Vagina (tissue), 2 donors: ENCODE data around the gene GIGYF1. TPM values are rescaled to one million over a fixed set of nuclear protein-coding genes. Genes with fewer than 3 reads are reported as not detected.

Experiments
- DNase-seq, 2 donors: peaks; one replicate each; pipeline ENCODE4 v3.0.0-alpha.2; 2017; ENCODE audit errors: extremely low spot score in 2 of 2
- H3K27ac ChIP-seq: fragments of 200-600 bp; sonication (generic); one replicate; pipeline ENCODE4 v1.5.1; 2019
- H3K27me3 ChIP-seq: fragments of 200-600 bp; sonication (generic); one replicate; pipeline ENCODE4 v1.5.1; 2019
- H3K36me3 ChIP-seq, 2 donors: fragments of 200-600 bp; sonication (generic); one replicate each; pipeline ENCODE4 v1.5.1; 2017 to 2019
- H3K4me1 ChIP-seq: fragments of 200-600 bp; sonication (generic); one replicate; pipeline ENCODE4 v1.5.1; 2019
- H3K4me3 ChIP-seq, 2 donors: fragments of 200-600 bp; sonication (generic); 1 replicate in 1 of 2; 2 replicates in 1 of 2; pipeline ENCODE4 v1.5.1; 2016 to 2019
- H3K9me3 ChIP-seq: fragments of 200-600 bp; sonication (generic); one replicate; pipeline ENCODE4 v1.5.1; 2019
- POLR2A ChIP-seq, 2 donors: fragments of 450-650 bp; IDR thresholded peaks; one replicate each; pipeline ENCODE4 v1.6.1; 2017; ENCODE audit warnings: antibody characterized with exemption in 2 of 2, mild to moderate bottlenecking in 2 of 2, moderate library complexity in 2 of 2
- POLR2AphosphoS5 ChIP-seq, 2 donors: sonication (generic); formaldehyde crosslinking; IDR thresholded peaks; one replicate each; pipeline ENCODE4 v1.9.0; 2017; ENCODE audit warnings: antibody characterized with exemption in 2 of 2, mild to moderate bottlenecking in 2 of 2, low read depth in 1 of 2; ENCODE audit not compliant: insufficient read depth in 1 of 2
- intact Hi-C: fragments of 100-400 bp; cut with DNase I; formaldehyde crosslinking; loops from one replicate; pipeline ENCODE4 v1.15.1; 2023
- total RNA-seq: library from RNA; depleted of rRNA; stranded (reverse); fragments of >200 nt; gene quantifications from one replicate; pipeline ENCODE4 v1.2.3, GENCODE V29; 2016
- TF ChIP-seq, protein P1 (sequence below), 3 experiments: fragments of 450-650 bp in 2 of 3; fragments of 200-600 bp in 1 of 3; sonication (generic) in 1 of 3; IDR thresholded peaks; one replicate each; pipeline ENCODE4 v1.5.1; 2017 to 2019; ENCODE audit warnings: antibody characterized with exemption in 3 of 3, mild to moderate bottlenecking in 2 of 3, moderate library complexity in 2 of 3

Gene GIGYF1
- total RNA-seq, 1 donor from 2014 or later: 20.6 TPM

DNA sequence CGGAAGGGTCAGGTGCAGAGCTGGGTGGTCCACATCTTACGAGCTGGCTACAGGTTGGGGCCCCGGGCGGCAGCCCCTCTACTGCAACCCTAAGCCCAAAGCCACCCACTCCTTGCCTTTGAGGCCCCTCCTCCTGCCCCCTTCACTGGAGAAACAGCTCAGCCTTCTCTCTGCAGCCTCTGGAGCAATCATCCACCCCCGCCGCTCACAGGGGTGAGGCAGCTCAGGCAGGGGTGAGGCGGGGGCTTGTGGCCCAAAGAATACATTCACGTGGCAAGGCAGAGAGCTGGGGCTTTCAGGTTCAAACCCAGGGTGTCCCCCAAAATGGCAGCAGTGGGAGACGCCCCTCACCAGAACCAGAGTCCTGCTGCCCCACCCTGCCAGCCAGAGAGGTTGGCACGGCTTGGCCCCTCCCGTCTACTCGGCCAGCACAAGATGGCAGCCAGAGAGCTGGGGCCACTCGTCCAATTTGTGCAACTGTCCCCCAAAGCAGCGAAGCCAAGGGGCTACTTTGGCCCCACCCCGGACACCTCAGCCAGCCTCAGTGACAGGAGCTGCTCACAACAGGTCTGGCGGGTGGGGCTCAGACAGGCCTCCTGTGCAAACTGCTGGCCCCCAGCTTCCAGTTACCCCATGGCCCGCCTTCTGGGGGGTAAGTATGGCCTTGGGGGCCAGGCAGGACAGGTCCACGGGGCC is 13.3 kb downstream of the GIGYF1 start:
- Histone ChIP-seq H3K4me1 (peaks cover 41% of the 10 kb centered on the region), H3K27ac (peak overlapping the region; percentile 56), H3K36me3 (peaks cover 3 to 76% of the 10 kb centered on the region in 2 donors), H3K27me3 (no peaks in the 10 kb centered on the region), H3K9me3 (no peaks in the 10 kb centered on the region), H3K4me3 (no peak overlapping the region)
- no peak for DNase-seq
- no peak for TF ChIP-seq POLR2AphosphoS5 (IDR thresholded peaks at IDR 0.05; ENCODE audit: insufficient read depth in 1 of 2, low read depth in 1 of 2)
- TF ChIP-seq POLR2A (IDR thresholded peaks at IDR 0.05): no peak
- TF ChIP-seq, protein P1, sequence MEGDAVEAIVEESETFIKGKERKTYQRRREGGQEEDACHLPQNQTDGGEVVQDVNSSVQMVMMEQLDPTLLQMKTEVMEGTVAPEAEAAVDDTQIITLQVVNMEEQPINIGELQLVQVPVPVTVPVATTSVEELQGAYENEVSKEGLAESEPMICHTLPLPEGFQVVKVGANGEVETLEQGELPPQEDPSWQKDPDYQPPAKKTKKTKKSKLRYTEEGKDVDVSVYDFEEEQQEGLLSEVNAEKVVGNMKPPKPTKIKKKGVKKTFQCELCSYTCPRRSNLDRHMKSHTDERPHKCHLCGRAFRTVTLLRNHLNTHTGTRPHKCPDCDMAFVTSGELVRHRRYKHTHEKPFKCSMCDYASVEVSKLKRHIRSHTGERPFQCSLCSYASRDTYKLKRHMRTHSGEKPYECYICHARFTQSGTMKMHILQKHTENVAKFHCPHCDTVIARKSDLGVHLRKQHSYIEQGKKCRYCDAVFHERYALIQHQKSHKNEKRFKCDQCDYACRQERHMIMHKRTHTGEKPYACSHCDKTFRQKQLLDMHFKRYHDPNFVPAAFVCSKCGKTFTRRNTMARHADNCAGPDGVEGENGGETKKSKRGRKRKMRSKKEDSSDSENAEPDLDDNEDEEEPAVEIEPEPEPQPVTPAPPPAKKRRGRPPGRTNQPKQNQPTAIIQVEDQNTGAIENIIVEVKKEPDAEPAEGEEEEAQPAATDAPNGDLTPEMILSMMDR (IDR thresholded peaks at IDR 0.05): no peak
- intact Hi-C loops: no loop called here

DNA sequence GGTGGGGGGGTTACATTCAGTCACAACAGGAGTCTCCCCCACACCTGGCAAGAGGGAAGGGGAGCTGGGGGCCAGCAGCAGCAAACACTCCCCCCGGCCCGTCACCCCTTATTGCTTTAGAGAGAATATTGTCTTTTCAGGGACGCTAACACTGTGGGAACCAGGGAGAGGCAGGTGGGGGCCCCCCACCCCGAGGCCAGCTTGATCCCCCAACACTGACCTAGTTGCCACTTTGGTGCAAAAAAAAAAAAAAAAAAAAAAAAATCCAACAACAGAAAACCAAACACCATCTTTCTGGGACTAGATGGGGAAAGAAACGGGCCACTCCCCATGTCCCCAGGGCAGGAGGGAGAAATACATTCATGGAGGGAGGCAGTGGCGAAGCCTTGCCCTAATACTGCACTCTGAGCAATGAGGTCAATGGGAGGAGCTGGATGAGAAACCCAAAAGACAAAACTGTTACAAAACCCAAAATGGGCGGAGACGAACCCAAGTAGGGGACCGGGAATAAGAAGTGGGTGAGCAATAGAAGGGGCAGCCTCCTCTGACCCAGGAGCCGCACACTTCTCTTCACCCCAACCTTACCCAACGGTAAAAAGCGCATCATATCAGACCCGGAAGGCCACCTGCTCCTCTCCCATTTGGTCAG is 14.0 kb downstream of the GIGYF1 start:
- no peak for TF ChIP-seq POLR2A (IDR thresholded peaks at IDR 0.05)
- no peak for TF ChIP-seq POLR2AphosphoS5 (IDR thresholded peaks at IDR 0.05; ENCODE audit: insufficient read depth in 1 of 2, low read depth in 1 of 2)
- TF ChIP-seq, protein P1 (IDR thresholded peaks at IDR 0.05): no peak
- H3K9me3 ChIP-seq: no peaks in the 10 kb centered on the region
- H3K4me1 ChIP-seq: peaks cover 41% of the 10 kb centered on the region
- DNase-seq: no peak
- H3K27ac ChIP-seq: peak overlapping the region; percentile 56
- intact Hi-C loops: loop anchor here (5.0 to 10.0 kb wide), 2 partner anchors 78 to 205 kb away; partner anchors contain the start of genes PCOLCE and TSC22D4
- no peak overlapping the region for H3K4me3 ChIP-seq
- H3K36me3 ChIP-seq: peaks cover 3 to 69% of the 10 kb centered on the region in 2 donors
- H3K27me3 ChIP-seq: no peaks in the 10 kb centered on the region

DNA sequence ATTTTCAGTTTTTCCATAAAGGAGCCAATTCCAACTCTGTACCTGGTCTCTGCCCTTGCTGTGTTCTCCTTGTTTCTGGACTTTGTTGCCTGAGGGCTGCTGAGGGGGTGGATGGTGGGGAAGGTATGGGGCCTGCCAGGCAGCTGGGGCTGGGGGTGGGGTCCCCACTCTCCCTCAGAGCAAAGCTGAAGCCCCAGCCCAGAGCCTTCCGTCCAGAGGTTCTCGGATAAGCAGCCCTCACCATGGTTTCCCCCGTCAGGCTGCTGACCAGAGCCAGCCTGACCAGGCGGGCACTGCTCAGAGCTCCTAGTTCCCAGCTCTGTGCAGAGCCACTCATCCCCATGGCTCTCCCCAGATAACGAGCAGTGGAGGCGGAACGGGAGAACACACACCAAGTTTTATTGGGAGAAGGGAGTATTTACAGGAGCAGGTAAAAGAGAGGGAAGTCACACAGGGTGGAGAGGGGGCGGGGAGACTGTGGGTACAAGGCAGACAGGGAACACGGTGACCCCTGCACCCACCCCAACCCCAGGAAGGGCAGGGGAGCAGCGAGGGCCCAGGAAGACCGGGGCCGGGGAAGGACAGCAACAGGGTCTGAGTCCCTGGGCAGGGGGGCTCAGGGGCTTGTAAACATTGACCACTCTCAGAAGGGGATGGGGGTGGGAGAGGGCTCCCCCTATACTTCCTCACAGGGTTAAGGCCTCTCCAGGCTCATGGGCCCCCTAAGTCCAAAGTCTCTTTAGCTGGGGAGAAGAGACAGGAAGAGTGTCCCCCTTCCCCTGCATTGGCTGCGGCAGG is 14.7 kb downstream of the GIGYF1 start:
- Histone ChIP-seq H3K27me3 (no peaks in the 10 kb centered on the region), H3K4me3 (no peak overlapping the region), H3K4me1 (peaks cover 41% of the 10 kb centered on the region), H3K36me3 (peaks cover 3 to 62% of the 10 kb centered on the region in 2 donors), H3K27ac (peak overlapping the region; percentile 56), H3K9me3 (no peaks in the 10 kb centered on the region)
- TF ChIP-seq POLR2AphosphoS5 (IDR thresholded peaks at IDR 0.05; ENCODE audit: insufficient read depth in 1 of 2, low read depth in 1 of 2) (no peak), POLR2A (IDR thresholded peaks at IDR 0.05) (no peak)
- TF ChIP-seq, protein P1 (IDR thresholded peaks at IDR 0.05): no peak
- intact Hi-C loops: loop anchor here (5.0 to 10.0 kb wide), 2 partner anchors 77 to 205 kb away; partner anchors contain the start of genes PCOLCE and TSC22D4
- no peak for DNase-seq

DNA sequence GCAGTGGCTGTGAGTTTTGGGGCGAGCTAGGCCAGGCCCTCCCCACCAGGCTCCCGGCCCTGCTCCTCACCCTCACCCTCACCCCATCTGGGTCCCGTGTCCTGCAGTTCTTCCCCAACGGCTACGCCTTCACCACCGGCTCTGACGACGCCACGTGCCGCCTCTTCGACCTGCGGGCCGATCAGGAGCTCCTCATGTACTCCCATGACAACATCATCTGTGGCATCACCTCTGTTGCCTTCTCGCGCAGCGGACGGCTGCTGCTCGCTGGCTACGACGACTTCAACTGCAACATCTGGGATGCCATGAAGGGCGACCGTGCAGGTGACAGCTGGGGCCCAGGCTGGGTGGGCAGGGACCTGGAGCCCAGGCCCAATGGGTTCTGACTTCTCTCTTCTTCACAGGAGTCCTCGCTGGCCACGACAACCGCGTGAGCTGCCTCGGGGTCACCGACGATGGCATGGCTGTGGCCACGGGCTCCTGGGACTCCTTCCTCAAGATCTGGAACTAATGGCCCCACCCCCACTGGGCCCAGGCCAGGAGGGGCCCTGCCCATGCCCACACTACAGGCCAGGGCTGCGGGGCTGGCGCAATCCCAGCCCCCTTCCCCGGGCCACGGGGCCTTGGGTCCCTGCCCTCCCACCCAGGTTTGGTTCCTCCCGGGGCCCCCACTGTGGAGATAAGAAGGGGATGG is 15.6 kb downstream of the GIGYF1 start:
- peaks cover 41% of the 10 kb centered on the region for H3K4me1 ChIP-seq
- no peak overlapping the region for H3K4me3 ChIP-seq
- no peak for TF ChIP-seq POLR2A (IDR thresholded peaks at IDR 0.05)
- peak overlapping the region; percentile 56 for H3K27ac ChIP-seq
- intact Hi-C loops: loop anchor here (5.0 to 10.0 kb wide), 2 partner anchors 76 to 204 kb away; partner anchors contain the start of genes PCOLCE and TSC22D4
- DNase-seq: no peak
- H3K36me3 ChIP-seq: peaks cover 3 to 53% of the 10 kb centered on the region in 2 donors
- H3K9me3 ChIP-seq: no peaks in the 10 kb centered on the region
- H3K27me3 ChIP-seq: no peaks in the 10 kb centered on the region
